SIG-M5 (cell line): ENCODE results near the gene GBX1.

Source experiments
- DNase-seq: peaks from one replicate; lab custom pipeline; 2025; lab: John Stamatoyannopoulos, UW

GBX1 gene

DNA sequence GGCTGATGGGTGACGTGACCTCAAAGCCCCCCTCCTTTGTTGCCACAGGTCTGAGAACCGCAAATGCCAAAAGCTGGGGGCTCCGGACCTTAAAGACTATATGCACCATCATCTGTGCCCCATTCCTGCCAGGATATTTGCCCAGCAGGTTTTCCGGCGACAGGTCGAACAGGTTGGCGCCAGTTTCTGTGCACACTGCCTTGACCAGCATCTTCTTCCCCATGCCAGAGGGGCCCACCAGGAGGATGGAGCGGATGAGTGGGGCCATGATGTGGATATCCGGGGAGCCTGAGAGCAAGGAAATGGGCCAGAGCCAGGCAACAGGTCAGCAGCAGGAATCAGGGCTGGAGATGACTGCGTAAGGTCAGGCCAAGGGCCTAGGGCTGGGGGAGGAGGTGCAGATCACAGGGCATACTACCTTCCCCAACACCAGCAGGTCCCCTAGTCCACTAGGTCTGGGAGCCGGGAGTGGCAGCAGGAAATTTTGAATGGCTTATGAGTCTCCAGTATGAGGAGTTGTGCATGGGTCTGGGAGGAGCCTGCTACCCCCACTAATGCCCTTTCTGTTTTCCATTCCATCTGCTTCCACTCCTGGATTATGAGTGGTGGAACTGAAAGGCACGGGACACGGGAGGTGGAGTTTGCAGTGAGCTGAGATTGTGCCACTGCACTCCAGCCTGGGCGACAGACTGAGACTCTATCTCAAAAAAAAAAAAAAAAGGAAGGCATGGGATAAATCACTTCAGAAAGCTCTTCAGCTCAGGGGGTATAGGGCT, 25.9 kb upstream of the GBX1 start:
- no peak for DNase-seq

GRCh38 chr7:151192002-151192539, 24.6 kb upstream of the GBX1 start:
- DNase-seq, result no peak

DNA sequence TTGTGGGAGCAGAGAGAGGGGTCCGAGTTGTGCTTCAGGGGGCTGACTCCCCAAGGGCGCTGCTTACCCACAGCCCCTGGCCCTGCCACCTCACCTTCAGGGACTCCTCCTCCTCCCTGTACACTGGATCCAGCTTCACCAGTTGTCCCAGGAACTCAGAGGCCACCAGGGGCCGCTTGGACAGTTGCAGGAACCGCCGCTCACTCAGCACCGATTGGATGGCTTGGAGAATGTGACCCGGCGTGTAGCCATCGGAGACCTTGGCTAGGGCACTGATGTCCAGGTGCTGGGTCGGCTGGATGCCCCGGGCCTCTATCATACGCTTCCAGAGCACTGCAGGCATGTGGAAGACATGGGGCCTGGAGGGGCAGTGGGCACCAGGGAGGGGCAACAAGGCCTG, 24.1 kb upstream of the GBX1 start:
- DNase-seq, result no peak

DNA sequence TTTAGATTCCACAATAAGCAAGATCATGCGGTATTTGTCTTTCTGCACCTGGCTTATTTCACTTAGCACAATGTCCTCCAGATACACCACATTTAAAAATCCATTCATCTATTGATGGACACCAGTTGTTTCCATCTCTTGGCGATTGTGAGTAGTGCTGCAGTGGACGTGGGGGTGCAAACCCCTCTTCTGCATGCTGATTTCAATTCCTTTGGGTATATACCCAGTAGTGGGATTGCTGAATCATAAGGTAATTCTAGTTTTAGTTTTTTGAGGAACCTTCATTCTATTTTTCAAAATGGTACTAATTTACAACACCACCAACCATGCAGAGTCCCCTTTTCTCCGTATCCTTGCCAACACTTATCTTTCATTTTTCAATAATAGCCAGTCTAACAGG, 21.5 kb upstream of the GBX1 start:
- no peak for DNase-seq

DNA sequence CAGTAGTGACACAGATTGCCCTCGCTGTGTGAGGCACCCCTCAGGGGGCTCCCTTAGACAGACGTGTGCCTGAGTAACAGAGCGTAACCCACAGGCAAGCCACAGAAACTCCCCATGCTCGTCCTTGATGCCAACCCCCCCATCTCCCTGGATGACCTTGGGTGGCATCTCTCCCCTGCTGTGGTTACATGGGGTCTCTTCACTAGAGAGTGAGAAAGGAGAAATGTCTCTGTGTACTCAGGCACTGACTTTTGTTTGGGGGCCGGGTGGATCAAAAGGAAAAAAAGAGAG, 20.7 kb upstream of the GBX1 start:
- no peak for DNase-seq

DNA sequence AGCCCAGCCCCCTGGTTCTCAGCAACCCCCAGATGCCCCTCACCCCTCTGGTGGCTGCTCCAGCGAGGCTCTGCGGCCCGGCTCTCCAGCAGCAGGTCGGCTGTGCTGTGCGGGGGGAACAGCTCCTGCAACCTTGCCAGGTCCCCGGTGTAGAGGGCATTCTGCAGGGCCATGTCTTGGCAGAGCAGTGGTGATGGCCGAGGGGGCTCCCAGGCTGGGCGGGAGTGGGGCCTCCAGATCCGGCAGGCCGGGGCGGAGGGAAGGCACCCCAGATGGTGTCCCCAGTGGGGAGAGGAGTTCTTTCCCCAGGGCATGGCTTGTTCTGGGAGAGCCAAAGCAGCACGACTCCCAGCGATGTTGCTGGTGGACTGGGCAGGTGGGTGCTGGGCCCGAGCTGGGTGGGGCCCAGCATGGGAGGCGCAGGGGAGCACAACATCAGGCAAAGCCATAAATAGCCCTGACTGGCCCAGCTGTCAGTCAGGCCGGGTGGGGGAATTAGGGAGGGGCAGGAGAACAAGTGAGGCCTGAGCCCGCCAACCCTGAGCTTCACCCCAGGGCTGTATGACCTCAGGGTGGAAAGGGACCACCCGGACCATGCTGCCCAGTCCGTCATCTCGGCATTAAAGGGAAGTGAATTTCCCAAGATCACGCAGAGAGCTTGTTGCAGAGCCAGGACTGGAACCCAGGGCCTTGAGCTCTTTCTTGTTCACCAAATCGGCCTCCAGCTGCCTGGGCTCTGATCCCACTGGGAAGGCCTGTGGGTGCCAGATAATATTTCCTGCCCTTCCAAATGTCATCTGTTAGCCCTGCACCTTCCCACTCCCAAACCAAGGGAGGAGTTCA, 20.1 kb upstream of the GBX1 start:
- DNase-seq, result no peak

DNA sequence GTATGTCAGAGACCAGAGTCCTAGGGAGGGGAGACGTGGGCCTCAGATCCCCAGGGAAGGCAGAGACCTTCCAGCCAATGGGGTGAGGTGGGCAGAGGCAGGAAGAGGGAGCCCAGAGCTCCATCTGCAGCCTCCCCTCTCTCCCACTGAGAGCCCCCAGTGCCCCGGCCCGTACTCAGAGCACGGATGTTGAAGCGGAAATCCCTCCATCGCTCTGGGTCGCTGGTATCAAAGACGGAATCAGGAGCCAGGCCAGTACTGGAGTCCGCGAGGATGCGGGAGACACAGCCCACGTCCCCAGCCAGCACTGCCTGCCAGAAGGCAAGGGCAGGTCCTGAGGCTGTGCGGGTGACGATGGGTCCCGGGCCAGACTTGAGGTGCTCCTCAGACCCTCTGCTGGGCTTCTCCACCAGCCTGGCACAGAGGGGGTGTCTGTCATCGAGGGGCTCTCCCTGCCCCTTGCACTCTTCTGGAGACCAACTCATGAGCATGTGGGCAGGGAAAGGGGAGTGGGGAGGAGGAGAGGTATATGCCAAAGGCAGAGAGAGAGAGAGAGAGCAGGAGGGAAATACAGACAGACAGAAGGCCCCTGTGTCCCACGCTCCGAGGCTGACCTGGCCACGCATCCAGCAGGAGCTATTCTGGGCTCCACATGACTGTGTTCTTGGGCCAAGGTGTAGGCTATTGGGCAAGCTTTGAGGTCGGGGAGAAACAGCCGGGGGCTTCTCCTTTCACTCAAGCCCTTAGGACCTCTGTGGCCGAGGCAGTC, 19.3 kb upstream of the GBX1 start, which contains the start of gene ASB10:
Gene ASB10, minus strand, starts transcription at position 611 of the 769 bp plus-strand sequence. Its CDS starts 120 bp downstream, at position 491.
- DNase-seq, result no peak

DNA sequence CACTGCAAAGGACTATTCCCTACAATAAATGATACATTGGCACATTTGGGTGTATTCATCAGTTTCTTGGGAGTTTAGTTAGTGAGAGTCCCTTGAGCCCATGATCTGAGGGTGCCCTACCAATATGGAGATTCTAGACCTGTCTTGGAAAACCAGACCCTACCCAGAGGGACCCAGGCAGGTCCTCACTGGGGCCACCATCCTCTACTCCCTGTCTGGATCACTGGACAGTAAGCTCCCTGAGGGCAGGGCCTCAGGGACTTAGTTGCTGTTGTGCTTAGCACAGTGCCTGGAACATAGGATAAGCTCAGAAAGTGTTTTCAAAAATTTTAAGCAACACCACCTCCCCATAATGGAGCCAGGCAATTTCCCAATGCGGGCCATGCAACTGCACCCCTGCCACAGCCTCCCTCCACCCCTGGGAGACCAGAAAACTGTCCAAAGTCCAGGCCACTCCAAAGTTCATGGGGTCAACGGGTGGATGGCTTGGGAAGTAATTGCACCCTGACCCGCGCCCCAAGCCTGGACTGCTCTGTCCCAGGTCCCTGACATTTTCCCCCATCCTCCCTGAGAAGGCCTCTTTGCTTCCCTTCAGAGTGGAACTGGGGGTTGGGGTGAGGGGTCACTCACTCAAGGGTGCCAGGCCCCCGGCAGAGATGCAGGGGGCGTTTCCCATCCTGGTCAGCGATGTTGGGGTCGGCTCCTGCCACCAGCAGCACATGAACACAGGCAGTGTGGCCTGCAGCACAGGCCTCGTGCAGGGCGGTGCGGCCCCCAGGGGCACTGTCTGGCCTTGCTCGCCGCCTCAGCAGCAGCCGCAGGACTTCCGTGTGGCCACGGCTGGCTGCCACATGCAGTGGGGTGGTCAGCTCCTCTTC, 18.5 kb upstream of the GBX1 start:
- DNase-seq, result no peak

DNA sequence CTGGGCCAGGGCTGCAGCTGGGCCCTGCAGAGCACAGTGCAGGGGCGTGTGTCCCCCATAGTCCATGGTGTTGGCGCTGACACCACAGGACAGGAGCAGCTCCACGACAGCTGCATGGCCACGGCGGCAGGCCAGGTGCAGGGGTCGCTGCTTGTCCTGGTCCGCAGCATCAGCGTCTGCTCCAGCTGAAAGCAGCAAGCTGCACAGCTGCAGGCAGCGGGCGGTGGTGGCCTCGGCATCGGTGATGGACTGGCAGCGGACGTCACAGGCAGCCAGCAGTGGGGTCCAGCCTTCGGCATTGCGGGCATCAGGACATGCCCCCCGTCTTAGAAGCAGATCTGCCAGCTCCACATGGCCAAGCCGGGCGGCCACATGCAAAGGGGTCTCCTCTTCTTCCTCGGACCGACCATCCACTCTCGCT, 13.5 kb upstream of the GBX1 start:
- DNase-seq, result no peak

DNA sequence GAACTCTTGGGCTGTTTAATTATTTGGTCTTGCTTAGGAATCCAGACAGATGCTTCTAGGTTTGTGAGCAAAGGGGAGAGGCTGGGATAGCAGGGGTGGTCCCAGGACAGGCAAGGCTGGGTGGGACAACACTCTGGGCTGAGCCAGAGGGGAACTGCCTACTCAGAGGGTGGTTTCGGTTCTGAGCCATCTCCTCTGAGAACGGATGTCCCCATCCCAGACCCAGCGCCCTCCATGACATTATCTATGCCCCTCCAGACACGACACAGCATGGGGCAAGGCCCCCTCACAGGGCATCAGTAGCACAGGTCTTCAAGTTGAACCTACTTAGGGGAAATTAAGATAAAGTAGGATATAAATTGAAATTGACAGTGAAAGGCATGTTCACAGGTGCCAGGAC, 12.5 kb upstream of the GBX1 start:
- no peak for DNase-seq

DNA sequence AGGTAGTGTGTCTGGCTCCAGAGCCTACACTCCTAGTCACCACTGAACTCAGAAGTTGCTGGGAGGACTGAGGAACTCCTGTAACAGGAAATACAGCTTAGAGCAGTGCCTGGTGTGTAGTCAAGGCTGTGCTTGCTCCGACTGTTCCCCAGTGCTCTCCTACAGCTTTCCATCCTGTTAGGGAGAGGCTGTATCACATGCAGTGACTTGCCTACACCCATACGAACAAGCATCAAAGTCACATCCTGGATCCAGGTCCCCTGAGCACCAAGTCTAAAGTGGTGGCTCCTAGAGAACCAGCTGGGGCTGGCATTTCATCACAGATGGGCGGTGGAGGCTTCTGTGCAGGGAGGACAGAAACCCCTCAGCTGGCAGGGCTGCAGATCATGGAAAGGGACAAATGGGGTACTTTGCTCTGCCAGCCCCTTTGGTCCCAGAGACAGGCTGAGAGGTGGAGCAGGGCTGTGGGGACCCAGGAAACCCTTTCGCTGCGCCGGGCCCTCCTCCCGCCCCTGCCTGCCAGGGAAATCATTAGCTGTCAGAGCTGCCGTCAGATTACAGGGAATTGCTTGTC, 11.9 kb upstream of the GBX1 start:
- DNase-seq, result no peak

DNA sequence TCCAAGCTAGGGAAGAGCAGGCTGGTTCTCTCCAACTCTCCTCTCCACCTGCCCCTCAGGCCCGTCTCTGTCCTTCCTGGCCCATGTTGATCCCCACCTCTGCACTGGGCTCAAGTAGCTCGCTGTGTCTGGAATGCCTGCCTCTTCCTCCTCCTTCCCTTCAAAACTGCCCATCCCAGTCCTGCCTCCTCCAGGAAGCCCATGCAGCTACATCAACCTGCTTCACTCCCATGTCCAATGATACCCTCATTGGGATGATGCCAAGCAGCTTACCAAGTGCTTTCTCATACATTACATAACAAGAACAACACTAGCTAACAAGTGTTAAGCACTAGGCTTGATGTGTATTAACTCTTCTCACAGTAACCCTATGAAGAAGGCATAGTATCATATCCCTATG, 11.3 kb upstream of the GBX1 start:
- DNase-seq, result no peak

DNA sequence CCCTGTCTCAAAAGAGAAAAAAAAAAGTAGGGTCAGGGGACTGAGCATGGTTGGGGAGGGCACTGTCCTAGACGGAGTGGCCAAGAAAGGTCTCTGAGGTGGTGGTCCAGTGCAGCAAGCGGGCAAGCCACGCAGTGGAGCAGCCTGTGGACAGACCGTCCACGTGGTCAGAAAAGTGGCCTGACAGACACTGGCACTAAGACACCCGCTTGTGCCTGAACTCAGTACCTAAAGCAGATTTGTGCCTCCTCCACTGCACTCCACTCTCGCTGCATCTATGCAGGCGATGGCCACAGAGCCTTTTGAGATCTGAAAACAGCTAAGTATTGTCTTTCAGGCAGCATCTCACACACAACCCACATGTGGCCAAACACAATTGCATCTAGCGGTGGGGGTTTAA, 10.7 kb upstream of the GBX1 start:
- DNase-seq, result no peak

DNA sequence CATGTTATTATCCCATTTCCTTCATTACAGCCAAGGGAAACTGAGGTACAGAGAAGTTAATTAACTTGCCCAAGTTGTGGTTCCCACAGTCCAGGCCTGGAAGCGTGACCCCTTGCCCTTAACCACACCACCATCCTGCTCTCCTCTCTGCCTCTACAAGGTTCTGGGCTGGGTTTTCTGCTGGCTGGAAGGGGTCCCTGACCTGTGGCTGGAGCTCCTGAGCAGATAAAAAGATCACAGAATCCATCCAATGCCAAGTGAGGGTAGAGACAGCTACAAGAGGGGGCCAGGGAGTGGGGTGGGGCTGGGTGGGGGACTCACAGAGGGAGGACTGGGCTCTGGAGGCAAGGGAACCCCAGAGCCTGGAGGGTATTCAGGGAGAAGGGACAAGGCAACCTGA, 9.8 kb upstream of the GBX1 start:
- no peak for DNase-seq

GRCh38 chr7:151176401-151176800, 8.9 kb upstream of the GBX1 start:
- DNase-seq, result no peak

DNA sequence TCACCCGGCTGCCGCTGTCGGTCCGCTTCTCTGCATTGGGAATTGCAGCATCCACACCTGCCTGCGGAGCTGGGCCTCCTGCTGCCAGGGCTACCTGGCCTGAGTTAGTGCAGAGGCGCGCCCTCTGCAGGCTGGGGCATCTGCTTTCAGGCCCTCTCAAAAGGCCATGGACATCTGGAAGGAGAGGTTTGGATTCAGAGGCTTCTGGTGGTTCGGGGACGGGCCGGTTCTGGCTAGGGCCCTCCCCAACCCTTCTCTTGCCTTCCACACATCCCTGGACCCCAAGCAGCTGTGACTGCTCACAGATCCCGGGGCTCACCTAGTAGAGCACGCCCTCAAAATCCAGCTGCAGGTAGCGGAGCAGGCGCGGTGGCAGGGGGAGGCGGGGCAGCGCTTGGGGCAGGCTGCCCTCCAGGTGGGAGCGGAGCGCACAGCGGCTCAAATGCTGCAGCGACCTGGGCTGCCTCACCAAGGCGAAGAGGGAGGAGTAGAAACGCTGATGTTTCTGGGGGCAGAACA, 8.4 kb upstream of the GBX1 start:
- no peak for DNase-seq

- no peak for DNase-seq
Measured at GRCh38 chr7:151175047-151175792, 7.7 kb upstream of the GBX1 start.

- DNase-seq, result no peak
Measured at GRCh38 chr7:151174246-151175046, 7.0 kb upstream of the GBX1 start.
